Middle frontal gyrus (tissue), 1 donor: Measurements from ENCODE around the gene ABLIM2.

Source experiments
- DNase-seq: peaks from one replicate; pipeline ENCODE4 v3.0.0-alpha.2; 2015; ENCODE audit warnings: low spot score; ENCODE audit errors: extremely low spot score

Gene ABLIM2

GRCh38 chr4:8050555-8051206 lies 107.9 kb downstream of the ABLIM2 start:
- peak; percentile 56 for DNase-seq

DNA sequence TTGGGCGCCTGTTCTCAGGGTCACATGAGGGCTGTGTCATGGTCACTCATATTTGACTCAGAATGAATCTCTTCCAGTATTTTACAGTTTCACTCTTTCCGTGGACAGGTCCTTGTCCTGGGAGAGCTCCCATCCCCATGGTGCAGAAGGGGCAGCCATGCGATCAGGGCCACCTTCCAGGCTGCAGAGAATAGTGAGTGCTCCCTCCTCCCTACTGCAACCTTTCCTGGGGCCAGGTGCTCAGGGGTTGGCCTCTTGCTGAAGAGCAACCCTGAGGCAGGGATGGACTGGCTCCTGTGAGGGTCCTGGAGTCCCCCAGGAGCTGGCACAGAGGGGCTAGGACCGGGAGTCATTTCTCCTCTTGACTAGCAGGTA lies 108.4 kb downstream of the ABLIM2 start:
- DNase-seq = no peak

DNA sequence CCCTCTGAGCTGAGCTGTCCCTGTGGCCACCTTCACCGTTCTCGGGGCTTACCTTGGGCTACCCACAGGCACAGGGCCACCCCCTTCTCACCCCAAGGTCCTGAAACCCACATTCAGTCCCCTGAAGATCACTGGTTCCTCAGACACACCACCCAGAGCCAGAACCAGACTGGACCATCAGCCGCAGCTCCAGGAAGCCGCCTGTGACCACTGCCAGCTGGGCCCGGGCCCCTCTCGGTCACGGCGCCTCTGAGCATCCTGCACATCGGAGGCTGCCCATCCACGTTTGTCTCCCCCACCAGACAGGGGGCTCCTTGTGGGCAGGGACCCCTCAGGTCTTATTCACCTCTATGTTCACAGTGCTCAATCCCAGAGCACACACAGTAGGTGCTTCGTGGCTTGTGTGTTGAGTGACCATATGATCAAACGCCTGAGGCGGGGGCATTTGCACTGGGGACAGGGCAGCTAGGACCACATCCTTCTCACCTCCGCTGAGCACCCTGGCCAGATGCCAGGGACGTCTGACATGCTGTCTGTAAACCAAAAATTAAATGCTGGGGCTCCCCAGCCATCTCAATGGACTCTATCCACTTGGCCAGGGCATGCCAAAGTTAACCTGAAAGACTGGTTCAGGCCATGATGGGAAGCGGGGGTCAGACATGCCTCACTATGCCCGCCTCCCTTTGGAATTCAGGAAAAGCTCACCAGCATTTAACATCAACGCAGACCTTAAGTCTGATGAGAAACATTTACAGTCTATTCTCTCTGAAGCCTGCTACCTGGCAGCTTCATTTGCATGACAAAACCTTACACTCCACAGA lies 109.5 kb downstream of the ABLIM2 start:
- DNase-seq = no peak

DNA sequence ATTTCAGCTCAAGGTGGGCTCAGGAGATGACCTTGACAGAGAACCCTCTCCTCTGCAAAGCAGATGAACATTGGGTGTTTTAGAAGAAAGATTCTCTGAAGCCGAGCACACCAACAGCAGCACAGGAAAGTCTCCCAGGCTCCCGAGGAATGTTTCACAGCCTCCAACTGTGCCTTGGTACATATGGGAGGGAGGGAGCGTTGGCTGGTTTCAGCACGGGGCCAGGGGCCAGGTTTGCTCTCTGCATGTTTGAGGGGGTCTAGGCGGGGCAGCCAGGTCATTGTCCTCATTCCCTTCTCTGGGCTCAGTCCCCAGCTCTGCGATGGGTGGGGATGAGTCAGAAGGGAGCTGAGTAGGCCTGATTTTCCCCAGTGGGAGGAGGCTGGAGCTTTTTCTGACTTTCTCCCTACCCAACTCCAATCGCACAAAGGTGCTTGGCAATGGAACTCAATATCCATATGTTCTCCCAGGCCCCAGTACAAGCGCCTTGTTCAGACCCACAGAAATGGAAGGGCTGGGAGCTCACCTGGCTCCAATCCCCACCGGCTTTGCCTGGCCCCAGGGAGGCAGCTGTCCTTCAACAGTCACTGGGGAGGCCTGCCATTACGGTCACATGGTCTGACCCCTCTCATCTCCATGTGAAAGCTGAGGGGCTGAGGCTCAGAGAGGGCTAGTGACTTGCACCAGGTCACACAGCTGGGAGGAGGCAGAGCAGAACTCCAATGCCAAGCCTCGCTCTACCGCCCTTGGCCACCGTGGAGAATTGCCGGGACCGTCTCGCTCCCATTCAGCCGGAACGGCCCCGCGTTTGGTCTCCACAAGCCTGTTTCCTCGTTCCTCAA lies 110.6 kb downstream of the ABLIM2 start:
- no peak for DNase-seq

DNA sequence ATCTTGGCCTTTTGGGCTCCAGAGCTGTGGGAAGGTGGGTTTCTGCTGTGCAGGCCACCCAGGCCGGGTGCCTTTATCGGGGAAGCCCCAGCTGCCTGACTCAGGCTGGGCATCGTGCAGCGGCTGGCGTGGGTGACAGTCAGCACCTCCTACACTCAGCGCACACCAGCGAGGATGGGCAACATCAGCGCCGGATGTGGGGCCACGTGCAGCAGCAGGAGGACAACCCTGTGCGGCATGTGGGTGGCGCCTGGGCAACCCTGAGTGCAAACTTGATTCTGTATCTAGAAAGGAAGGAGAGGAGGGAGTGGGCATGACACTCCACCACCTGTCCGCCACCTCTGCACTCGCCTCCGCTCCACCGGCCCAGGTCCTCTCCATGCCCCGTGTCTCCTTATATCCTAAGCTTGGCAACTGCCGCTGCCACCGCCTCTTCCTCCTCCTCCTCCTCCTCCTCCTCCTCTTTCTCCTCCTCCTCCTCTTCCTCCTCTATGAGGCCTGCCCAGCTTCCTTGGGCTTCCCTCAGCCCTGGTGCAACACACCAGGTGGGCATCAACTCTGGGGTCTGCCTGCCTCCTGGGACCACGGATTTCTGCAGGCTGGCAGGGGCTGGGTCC lies 111.6 kb downstream of the ABLIM2 start:
- DNase-seq = no peak

GRCh38 chr4:8045909-8046308 lies 112.7 kb downstream of the ABLIM2 start:
- DNase-seq = no peak

DNA sequence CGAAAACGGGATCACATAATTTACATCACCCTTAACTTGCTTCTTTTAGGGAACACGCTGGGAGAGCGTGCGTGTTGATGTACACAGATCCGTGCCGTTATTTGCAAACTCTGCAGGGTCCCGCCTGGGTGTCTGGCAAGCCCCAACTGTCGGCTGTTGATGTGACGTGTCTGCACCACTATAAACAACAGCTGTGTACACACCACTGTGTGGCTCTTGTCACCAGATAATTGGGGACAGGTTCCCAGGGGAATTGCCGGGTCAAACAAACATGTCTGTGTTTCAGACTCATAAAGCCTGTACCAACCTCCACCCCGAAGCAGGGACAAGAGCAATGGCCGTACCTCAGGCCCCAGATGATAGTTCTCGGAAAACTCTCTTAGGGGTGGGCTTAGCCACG lies 113.9 kb downstream of the ABLIM2 start:
- no peak for DNase-seq

DNA sequence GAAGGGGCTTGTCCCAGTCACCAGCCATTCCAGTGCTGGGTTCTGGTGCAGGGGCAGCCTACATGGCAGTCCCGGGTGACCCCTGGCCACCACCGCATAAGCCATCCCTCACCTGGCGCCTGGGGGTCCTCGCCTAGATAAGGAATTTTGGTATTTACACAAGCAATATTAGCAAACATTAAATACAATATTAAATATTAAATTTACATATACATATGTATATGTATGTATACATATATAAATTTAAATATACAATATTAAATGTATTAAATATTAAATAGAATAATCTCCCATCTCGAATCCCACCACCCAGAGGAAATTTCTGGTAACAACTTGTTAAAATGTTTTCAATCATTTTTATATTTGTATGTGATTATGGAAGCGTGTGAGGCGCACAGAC lies 114.4 kb downstream of the ABLIM2 start:
- no peak for DNase-seq

DNA sequence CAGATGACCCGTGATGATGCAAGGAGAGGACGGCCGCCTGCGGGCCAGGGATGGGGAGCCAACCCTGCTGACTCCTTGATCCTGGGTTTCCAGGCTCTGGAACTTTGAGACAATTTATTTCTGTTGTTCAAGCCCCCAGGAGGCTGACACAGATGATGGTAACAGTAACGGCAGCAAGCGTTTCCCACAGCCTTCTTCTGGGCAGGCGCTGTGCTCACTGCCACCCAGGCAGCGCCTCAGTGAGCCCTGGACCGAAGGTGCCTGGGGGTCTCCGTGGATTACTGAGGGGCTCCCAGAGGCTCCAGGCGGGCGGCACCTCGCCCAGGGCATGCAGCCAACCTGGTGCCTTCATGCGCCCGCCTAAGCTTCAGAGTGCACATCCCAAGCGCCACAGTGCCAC lies 115.0 kb downstream of the ABLIM2 start:
- no peak for DNase-seq

DNA sequence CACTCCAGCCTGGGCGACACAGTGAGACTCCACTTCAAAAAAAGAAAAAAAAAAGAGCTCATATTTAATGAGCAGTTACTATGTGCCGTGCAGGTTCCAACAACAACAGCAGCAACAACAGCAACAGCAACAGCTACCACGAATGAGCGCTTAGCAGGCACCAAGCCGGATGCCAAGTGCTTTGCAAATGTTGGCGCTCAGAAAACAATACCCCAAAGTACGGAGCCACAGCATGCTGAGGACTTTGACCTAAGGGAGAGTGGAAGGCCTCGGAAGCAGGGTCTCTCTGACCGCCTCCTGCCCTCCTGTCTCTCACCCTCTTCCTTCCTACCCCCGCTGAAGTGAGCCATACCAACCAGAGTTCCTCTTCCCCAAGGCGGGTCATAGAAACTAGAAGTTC lies 116.7 kb downstream of the ABLIM2 start:
- no peak for DNase-seq

DNA sequence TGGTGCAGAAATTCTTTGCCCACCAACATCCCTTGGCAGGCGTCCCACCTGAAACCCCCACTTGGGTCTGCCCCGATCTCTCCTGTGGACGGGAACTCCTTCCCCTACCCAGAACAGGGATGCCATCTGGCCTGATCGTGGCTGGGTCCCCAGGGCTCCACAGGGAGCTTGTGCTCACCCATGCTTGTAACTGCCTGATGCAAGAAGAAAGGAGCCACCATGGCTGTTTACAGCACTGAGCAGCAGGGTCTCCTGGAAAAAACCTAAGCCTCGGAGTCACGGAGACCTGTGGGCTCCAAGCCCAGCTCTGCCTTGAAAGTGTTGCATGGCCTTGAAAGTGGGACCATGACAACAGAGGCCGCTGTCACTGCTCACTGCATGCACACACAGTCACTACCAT lies 117.4 kb downstream of the ABLIM2 start:
- DNase-seq = no peak

GRCh38 chr4:8040607-8041006 lies 118.0 kb downstream of the ABLIM2 start:
- DNase-seq = no peak

GRCh38 chr4:8039853-8040252 lies 118.8 kb downstream of the ABLIM2 start:
- no peak for DNase-seq

DNA sequence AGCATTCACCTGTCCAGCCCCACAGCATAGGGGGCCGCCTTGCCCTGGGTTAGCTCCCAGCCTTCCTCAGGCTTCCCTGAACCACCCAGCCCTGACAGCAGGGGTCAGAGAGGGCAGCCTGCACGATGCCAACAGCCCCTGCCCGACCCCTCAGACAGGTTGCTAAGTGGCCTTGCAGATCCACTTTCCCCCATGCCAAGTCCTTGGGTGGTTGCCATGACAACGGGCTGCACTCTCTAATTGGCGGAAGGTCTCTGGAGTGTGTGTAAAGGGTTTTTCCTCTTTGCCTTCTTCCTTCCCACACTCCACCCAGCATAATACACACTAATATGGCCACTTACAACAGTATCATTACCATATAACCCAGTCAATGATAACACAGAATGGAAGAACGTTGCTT lies 119.3 kb downstream of the ABLIM2 start:
- DNase-seq = no peak

GRCh38 chr4:8038719-8039251 lies 119.8 kb downstream of the ABLIM2 start:
- DNase-seq = no peak

GRCh38 chr4:8038083-8038482 lies 120.5 kb downstream of the ABLIM2 start:
- DNase-seq = no peak

DNA sequence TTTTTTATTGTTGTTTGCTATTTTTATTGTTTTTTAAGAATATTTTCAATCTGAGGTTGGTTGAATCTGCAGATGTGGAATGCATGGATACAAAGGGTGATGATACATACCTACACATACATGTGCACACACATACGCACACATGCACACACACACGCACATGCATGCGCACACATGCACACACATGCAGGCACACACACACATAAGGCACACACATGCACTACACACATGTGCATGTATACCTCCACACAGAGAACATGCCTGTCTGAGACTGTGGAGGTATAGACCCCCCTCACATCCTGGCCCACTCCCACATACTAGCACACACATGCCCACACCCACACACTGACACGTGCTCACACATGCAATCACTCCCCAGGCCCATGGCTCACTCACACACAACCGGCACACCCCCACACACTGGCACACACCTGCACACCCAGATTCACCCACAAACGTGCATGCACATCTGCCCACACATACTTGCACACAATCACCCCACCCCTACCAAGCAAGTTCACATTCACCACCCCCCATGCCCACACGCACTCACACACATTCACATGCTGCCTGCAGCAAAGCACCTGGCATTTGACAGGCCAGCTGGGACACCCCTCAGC lies 121.4 kb downstream of the ABLIM2 start:
- DNase-seq = no peak

- no peak for DNase-seq
Measured at GRCh38 chr4:8035371-8035780, 123.2 kb downstream of the ABLIM2 start.

DNA sequence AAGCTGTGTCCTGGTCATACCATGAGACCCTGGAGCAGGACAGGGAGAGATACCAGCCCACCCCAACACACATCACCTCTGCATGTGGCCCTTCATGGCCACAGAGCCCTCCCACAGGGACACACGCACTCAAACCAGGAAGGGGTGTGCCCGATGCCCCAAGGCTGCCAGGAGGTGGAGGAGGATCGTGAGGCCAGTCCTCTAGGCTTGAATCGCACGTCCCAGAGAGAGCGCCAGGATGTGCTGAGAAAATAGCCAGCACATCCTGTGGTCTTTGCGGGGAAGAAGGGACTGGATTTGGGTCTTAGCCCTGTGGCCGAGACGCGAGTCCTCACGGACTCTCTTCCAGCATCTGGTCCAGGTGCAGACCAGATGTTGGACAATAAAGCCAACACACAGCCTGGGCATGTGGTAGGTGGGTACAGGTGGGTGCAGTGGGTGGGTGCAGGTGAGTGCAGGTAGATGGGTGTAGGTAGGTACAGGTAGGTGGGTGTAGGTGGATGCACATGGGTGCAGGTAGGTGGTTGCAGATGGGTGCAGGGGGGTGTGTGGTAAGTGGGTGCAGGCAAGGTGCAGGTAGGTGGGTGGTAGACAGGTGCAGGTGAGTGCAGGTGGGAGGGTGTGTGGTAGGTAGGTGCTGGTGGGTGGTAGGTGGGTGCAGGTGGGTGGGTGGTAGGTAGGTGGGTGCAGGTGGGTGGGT lies 124.6 kb downstream of the ABLIM2 start:
- no peak for DNase-seq

DNA sequence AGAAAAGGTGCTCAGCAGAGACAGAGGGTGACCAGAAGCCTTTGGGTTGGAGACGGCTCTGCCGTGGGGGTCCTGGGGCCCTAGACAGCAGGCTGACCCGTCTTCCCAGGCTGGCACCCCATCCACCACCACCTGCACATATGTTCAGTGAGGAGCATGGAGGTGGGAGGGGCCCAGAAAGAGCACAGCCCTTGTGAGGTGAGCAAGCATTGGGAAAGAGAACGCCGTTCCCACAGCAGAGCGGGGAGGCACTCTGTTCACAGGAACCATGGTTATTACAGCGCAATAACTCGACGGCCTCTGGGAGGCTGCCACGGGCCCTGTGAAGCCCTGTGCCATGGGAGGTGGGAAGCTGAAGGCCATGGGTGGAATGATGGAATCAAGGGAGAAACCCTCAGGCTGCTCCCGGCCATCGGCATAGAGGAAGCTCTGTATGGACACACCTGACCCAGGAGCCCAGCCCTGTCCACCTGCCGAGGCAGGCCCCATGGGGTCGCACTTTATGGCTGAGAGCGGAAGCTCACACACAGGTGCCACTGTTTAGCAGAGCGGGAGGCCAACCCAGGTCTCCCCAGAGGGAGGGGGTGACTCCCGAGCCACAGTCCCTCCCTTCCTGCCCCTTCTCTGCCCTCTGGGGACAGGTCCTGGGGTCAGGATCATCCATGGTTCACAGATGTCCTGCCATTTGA lies 125.4 kb downstream of the ABLIM2 start:
- DNase-seq = no peak
